GM19239 (cell line): ENCODE data around the gene VAC14.

Experiments
- DNase-seq: peaks from one replicate; pipeline ENCODE4 v3.0.0; 2011; ENCODE audit warnings: low spot score; ENCODE audit not compliant: insufficient read length
- FAIRE-seq: peaks from 2 replicates; lab custom pipeline; 2011; peaks lifted over from hg19 to GRCh38; lab: Jason Lieb, UNC

The VAC14 gene

DNA sequence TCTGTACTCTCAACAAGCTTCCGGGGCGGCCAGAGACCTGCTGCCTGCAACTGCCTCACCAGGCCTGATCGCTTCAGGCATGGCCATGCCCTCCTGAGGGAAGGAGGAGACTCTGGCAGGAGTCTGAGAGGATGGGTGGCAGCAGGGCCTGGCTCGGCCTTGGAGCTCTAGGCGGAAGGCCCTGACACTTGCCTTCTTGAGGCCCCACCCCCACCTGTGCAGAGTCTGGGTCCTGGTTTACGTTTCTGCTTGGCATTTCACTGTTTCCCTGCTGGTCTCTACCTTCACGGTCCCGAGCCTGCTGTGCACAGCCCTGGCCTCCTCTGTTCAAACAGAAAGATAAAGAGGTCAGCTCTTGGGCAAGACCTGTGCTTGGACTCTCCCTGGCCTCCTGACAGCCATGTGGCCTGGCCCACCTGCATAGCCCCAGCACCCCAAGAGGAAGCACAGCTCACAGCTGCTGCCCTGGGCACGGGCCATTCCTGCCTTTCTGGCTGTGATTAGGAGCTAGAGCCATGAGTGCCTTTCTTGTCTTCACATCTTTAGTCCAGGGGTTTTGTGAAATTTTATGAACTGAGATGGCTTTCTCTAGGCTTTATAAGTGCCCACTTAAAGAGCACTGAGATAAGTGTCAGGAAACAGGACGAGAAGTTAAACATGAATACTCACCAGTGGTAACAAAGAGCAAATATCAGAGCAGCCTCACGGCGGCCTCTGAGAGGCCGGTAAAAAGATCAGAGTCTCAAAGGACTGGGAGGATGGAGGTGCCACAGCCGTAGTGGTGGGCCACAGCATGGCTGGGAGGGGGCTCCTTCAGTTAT, 89.5 kb downstream of the VAC14 start:
- no peak for FAIRE-seq
- no peak for DNase-seq

DNA sequence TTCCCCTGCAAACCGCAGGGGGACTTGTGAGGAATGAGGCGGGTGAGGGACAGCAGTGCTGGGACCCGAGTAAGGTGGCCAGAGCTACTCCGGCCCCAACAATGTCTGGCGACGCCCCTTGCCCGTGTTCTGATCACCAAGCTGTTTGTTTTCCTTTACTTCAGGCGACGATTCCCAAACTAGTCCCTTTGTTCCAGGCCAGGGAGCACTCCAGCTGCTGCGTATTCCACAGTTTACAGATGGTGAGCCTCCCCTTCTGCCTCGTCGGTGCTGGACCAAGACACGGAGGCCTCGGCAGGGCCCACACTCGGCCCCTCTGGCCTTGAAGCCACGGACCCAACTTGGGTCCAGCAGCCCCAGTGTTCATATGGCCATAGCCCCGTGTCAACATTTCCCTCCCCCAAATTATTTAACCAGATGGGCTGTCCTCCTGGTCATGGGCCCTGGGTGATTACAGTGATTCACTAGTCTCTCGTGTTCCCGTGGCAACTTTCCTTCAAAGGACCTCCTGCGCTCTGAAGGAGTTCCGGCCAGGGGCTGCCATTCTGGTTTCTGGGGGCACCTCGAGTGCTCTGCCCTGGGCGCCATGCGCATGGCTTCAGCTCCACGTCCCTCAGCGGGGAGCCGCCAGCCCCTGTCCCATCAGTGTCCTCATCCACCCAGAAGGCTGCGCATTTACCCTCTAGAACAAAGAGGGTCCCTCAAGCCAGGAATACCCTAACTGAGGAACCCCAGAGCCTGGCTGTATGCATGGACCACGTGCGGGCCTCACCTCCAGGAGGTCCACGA, 90.3 kb downstream of the VAC14 start:
- DNase-seq (no peak), FAIRE-seq (no peak)

DNA sequence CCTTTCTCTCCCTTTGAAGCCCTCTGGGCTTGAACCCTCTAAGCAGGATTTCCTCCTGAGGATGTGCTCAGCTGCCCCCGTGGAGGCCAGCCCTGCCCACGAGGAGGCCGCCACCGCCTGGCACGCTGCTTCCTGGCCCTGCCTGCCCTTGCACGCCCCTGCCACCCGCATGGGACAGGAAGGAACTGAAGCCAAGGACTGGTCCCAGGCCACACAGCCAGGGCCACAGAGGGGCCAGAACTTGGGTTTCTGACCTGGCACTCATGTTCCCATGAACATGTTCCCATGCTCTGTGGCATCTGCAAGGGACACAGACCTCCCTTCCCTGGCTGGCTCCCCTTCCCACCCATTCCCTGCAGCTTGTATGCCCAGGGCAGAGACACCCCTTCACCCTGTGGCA, 91.0 kb downstream of the VAC14 start:
- DNase-seq (no peak), FAIRE-seq (no peak)

DNA sequence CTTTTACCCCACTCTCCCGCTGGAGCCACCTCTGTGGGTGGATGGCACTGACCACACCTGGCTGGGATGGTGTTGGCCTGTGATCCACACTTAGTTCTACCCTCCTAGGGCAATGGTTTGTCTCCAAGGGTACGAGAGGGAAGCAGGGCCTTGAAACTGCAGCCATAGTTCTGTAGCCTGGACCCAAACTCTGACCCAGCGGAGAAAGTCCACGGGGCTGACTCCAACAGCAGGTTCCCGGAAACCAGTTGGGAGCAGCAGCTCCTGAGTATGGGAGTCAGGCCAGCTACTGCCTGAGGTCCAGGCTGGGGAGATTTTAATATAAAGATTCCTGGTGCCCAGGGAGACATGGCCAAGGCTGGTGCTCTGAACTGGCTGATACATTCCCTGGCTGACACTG, 91.5 kb downstream of the VAC14 start:
- DNase-seq (no peak), FAIRE-seq (no peak)

DNA sequence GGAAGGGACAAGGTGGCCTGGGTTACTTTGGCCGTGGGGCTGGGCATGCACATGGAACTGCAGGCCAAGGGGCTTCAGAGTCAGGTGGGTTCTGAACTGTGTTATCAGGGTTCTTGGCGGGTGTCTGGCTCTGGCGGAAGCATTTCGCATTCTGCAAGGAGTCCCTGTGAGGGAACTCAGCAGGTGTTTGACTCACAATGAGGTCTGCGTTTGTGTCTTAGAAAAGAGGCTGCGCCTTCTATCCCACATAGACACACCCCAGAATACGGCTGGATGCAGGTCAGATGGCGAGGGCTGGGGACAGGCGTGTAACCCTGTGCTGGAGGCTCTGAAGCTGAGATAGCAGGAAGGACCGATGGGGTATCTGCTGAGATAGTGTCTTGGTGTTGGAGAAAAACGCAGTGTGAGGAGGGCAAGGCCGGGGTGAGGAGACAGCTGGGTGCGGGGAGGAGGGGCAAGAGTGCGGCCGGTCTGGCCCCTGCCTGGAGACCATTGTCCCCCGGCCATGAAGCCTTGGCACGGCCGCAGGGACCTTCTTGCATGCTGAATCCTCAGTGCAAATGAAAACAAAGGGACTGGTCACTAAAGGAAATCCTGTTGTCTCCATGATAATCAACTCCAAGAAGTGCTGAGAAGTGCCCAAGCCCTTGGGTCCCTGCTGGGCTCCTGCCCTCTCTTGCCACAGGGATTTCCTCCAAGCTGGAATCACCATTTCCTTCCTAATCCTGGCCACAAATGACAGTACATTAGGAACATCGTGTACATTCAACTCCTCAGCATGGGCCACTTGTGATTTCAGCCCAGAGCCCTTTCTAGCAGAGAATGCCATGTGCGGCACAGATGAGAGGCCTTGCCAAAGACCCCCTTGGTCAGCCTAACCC, 92.4 kb downstream of the VAC14 start:
- no peak for DNase-seq
- no peak for FAIRE-seq

DNA sequence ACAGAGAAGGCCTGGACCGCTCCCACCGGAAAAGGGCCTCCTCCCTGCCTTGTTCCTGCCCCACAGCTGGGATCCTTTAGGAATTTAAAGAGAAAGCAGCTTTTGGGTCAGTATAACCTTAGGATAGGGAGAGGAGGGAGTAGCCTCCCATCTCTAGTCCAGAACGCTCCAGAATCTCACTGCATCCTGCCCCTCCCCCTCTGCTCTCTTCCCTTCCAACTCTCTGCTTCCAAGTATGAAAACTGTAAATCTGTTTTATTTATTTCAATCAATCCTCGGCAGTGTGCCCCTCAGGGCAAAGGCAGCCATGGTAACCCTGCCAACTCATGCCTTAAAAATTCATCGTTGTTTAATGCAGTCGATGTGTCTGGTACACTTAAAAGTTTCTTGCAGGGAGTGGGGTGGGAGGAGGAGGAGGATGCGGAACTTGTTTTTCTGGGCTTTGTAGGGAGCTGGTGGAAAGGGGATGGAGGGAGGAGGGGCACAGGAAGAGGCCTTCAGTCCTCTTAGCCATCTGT, 94.0 kb downstream of the VAC14 start:
- FAIRE-seq (no peak), DNase-seq (no peak)

DNA sequence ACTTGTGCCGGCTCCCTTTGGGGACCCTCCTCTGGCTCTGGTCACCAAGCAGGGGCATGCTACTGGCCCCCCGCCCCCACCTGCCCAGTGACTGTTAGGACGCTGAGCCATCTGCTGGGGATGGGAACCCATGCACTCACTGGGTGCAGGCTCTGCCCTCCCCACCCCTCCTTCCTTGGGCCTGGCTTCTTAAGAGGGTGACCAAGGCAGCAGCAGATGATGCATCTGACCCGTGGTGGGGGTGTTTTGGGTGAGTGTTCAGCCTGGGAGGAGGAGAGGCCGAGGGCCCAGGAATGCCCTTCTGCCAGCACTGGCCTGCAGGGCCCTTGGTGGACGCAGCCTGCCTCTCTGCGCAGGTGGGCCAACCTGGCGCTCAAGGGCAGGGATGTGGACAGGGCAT, 95.9 kb downstream of the VAC14 start:
- no peak for DNase-seq
- no peak for FAIRE-seq

DNA sequence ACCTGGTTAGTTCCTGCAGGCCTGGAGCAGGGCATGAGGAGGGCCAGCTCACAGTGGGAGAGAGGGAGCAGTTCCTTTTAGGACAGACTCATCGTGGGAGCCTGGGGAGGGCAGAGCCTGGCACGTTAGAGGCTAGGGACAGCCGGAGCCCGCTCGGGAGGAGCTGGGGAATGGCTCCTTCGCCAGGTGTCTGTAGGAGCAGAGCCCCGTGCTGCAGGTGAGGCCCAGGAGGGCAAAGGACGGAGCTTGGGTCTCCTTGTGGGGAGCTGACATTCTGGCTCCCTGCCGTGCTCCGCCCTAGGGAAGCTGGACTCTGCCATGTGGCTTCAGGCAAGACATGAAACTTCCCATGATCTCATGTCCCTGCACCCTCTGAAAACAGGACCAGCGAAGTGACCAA, 96.4 kb downstream of the VAC14 start:
- DNase-seq (no peak), FAIRE-seq (no peak)

DNA sequence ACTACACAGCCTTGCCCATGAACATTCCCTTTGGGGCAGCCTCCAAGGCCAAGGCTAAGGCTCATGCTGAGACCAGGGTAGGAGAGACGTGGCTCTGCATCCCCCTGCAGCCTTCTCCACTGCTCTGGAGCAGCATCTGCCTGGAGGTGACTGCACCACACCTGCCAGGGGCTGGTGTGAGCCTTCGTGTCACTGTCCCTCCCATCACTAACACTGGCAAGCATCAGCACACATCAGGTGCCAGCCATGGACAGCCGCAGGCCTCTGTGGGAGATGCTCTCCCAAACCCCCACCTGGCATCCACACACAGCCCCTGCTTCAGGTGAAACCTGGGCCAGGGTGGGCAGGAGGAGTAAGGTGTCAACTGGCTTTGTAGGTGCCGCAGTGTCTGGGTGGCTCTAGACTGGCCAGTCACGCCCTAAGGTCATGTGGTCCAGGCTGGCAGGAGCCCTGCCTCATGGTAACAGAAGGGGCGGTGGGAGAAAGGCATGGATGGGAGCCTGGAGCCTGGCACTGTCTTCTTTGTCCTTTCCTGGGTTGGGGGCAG, 97.0 kb downstream of the VAC14 start:
- FAIRE-seq (no peak), DNase-seq (no peak)

DNA sequence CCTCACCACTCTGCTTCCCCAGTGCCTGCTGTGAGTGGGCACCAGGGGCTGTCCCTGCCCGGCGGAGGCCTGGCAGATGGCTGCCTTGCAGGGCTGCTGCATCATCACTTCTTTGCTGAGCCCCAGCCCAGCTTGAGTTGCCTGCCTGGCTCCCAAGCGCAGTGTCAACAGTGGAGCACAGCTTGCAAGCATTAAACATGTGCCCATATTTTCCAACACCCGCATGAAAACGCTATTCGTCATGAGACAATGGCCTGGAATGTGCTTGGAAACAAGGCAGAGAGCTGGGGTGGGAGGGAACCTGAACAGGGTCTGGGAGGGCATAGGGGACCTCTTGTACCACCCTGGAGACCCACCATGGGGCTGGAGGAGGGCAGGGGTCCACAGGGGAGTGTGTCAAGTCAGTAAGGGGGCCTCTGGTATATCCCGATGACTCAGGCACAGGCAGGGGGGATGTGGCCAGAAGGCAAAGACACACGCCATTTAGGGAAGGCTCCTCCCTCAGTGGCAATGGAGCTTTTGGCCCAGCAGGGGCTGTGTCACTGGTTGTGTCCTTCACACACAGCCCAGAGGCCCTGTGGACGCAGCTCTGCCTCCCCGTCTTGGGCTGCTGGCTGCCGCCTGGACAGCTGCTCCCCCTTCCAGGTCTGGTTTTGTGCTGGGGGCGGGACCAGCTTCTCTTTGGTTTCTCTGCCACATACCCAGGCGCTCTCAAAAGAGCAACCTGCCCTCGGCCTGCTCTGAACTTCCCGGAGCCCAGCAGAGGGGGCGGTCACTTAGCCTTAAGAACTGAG, 97.7 kb downstream of the VAC14 start:
- FAIRE-seq (no peak), DNase-seq (no peak)

DNA sequence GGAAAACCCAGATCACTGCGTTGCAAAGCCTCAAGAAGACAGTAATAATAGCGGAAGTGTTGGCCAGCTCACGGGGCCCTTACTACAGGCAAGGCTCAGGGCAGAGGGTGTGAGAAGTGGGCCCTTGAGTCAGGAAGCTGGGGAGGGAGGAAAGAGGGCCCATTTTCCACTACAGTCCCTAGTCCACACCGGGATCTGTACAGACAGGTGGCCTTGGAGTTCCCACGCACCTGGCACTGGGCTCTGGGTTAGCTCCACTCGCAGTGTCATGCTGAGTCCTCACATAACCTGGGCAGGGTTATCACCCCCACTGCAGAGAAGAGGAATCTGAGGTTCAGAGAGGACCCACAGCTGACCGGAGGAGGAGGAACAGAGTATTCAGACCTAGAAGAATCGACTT, 98.3 kb downstream of the VAC14 start:
- DNase-seq (no peak), FAIRE-seq (no peak)

DNA sequence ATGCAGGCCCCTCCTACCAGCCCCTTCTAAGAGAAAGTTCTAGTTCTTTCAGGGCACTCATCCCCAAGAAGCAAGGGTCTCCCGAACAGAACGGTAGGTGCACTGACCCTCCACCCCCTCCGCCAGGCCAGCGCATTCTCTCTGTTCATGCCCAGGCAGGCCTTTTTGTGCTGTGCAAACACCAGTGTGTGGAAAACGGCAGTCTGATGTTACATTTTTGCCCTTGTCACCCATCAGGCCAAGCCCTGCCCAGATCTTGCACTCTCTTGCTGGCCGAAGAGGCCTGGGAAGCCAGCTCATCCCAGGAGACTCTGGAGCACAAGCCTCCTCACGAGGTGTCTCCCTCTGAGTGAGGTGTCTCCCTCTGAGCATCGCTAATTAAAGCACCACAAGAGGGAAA, 99.0 kb downstream of the VAC14 start:
- no peak for DNase-seq

DNA sequence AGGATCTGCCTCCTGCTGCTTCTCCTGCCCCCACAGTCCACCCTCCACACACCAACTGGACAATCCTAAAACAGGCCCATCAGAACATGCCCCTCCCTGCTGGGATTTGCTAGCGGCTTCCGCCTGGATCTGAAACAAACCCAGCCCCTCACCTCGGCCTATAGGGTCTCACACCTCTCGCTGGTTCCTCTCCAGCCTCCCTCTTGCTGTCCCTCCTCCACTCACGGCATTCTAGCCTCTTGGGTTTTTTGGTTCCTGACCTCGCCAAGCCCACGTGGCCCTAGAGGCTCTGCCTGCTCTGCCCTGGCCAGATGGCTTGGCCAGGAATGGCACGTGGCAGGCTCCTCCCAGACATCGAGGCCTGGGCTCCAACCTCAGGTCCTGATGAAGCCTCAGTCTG, 99.4 kb downstream of the VAC14 start:
- FAIRE-seq = no peak
- no peak for DNase-seq

More for the DNA sequence above, 99.0 kb downstream of the VAC14 start:
- FAIRE-seq = no peak

DNA sequence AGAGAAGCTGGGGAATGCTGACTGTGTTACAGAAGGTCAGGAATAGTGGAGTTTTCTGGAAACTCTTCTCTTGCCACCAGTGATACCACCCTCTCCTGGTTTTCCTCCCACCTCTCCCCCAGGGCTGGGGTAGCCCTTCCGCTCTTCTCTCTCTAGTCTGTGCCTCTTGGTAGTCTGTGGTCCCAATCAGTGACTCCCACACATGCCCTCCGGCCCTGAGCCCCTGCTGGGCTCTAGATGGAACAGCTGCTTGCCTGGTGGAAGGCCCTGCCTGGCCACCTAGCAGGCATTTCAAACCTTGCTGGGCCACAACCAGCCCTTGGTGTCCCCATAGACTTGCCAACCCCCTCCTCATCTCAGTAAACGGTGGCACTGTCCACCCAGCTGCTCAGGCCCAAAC, 99.9 kb downstream of the VAC14 start:
- FAIRE-seq = no peak
- no peak for DNase-seq

DNA sequence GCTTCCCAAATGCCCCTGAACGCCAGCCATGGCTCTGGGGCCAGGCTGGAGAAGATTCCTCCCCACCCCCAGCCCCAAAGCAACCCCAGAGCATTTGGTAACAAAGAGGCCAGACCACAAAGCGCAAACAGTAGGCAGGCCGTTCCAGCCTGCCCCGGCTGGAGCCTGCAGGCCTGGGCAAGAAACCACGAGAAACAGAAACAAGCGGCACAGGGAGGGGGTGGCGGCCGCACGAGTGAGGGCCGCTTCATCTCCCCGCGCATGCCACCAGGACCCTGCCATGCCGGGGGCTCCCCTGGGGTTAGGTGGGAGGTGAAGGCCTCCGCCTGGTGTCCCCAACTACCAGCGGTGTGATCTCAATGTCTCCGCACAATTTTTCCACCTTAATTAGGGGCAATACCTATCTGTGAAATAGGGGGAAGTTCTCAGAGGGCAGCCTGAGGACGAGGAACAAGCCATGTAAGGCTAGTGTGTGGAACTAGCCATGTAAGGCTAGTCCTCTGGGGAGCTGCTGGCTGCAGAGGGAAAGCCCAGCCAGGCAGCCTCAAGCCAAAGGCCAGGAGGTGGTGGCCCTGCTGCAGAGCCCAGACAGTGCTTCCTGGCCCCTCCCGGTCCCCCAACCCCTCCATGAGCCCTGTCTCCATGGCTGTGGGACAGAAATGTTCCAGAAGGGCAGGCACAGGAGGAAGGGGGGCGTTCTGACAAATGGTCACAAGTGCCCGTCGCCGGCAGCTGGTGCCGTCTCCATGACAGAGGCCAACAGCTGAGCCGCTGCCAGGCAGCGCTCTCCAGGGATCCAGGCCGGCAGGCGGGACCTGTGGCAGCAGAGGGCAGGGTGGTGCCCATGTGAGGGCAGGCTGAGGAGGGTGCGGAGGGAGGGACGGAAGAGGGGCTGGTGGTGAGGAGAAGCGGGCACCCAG, 100.6 kb downstream of the VAC14 start:
- DNase-seq (no peak), FAIRE-seq (no peak)

DNA sequence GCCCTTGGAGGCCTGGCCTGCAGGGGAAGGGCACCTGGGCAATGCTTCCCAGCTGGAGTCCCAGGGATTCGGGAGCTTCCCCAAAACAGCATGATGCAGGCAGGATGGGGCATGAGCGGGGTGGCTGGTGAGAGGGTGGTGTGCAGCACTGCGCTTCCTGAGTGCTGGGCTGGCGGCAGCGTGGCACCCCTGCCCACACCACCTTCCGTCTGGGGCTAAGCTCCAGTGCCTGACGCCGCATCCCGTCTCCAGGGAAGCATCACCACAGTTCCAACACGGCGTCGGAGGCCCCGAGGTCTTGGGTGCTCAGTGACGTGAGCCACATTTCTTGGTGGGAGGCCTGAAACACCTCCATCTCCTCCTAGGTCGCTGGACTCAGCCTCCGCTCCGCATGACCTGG, 101.3 kb downstream of the VAC14 start:
- FAIRE-seq (no peak), DNase-seq (no peak)

DNA sequence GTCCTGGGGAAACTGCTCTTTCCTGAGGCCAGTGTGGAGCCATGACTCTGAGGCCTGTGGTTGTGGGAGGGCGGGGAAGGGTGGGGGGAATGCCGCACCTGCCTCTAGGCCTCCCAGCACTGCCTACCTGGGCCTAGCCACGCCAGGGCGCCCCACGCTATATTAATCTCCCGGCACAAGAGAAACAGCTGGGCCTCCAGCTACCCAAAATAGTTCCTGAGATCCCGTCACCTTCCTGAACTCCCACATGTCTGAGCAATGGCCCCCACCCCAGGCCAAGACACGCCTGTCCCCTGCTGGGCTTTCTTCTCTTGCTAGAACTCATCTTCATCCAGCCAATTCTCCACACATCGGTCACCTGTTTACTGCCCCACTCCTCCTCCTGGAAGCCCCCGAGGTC, 102.1 kb downstream of the VAC14 start:
- DNase-seq = no peak
- no peak for FAIRE-seq

DNA sequence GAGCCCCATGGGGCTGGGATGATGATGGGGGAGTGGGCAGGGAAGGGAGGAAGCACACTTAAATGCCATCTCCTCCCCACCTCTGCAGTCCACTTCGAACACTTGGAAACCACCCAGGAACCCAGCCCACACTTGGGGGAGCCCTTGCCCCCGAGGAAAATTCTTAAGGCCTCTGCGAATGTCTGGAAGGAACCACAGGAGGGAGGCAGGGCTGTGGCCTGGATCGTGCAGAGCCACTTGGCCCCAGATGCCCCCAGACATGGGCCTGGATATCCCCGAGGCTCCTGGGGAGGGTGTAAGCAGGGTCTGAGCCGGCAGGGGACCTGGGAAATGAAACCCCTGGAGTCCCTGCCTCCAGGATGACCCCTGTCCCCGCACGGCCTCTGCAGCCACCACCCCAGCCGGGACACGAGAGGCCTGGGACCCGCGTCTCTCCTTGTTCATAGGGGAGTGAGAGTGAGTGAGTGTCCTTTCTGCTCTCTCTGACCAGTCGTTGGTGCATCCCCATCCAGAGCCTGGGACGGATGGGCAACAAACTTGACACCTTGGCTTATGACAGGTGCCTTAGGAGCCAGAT, 103.3 kb downstream of the VAC14 start:
- DNase-seq = no peak
- no peak for FAIRE-seq
